H9 (cell line): ENCODE results near the gene KDM5B. TPM values are rescaled to one million over a fixed set of nuclear protein-coding genes. Genes with fewer than 3 reads are reported as not detected.
A peak's percentile ranks its signal among the peaks of the same experiment; 100 is the strongest.

Source experiments
- DNase-seq: peaks from one replicate; pipeline ENCODE4 v3.0.0-alpha.2; 2017
- H2AFZ ChIP-seq: one replicate; pipeline ENCODE4 v1.6.1; 2013; ENCODE audit warnings: mild to moderate bottlenecking, low read length, control low read depth, moderate library complexity
- H2AK5ac ChIP-seq: 2 replicates; pipeline ENCODE4 v1.6.1; 2013; ENCODE audit warnings: low read length, control low read depth, mixed read lengths; ENCODE audit not compliant: insufficient read length
- H2BK120ac ChIP-seq: one replicate; pipeline ENCODE4 v1.6.1; 2013; ENCODE audit warnings: low read depth, mild to moderate bottlenecking, low read length, control low read depth, inconsistent platforms; ENCODE audit not compliant: poor library complexity, severe bottlenecking
- H2BK12ac ChIP-seq: 2 replicates; pipeline ENCODE4 v1.6.1; 2013; ENCODE audit warnings: low read length, control low read depth, mixed read lengths, low read depth; ENCODE audit not compliant: insufficient read length
- H2BK15ac ChIP-seq: 2 replicates; pipeline ENCODE4 v1.6.1; 2013; ENCODE audit warnings: low read depth, low read length, control low read depth
- H2BK20ac ChIP-seq: one replicate; pipeline ENCODE4 v1.6.1; 2013; ENCODE audit warnings: low read depth, mild to moderate bottlenecking, low read length, control low read depth, inconsistent platforms; ENCODE audit not compliant: poor library complexity, severe bottlenecking
- H2BK5ac ChIP-seq: 2 replicates; pipeline ENCODE4 v1.6.1; 2013; ENCODE audit warnings: low read length, control low read depth, mixed read lengths; ENCODE audit not compliant: insufficient read length
- H3K14ac ChIP-seq: 2 replicates; pipeline ENCODE4 v1.6.1; 2013; ENCODE audit warnings: low read length, control low read depth; ENCODE audit not compliant: insufficient read depth
- H3K18ac ChIP-seq: 2 replicates; pipeline ENCODE4 v1.6.1; 2013; ENCODE audit warnings: low read depth, mild to moderate bottlenecking, mixed read lengths, low read length, control low read depth; ENCODE audit not compliant: insufficient read length
- H3K23ac ChIP-seq: 2 replicates; pipeline ENCODE4 v1.6.1; 2013; ENCODE audit warnings: low read length, control low read depth, mixed read lengths, low read depth; ENCODE audit not compliant: insufficient read length
- H3K23me2 ChIP-seq: 2 replicates; pipeline ENCODE4 v1.6.1; 2013; ENCODE audit warnings: low read depth, mild to moderate bottlenecking, mixed read lengths, low read length, control low read depth; ENCODE audit not compliant: insufficient read length, poor library complexity, severe bottlenecking
- H3K27ac ChIP-seq: 2 replicates; pipeline ENCODE4 v1.5.1; 2013; ENCODE audit warnings: low read length, control low read depth, mixed read lengths, low read depth; ENCODE audit not compliant: insufficient read length
- H3K27me3 ChIP-seq: 2 replicates; pipeline ENCODE4 v1.6.1; 2013; ENCODE audit warnings: low read length, control low read depth, inconsistent platforms; ENCODE audit not compliant: insufficient read depth
- H3K4ac ChIP-seq: 2 replicates; pipeline ENCODE4 v1.6.1; 2013; ENCODE audit warnings: low read depth, mild to moderate bottlenecking, control low read depth, inconsistent platforms, low read length, moderate library complexity
- H3K4me1 ChIP-seq: 2 replicates; pipeline ENCODE4 v1.6.1; 2013; ENCODE audit warnings: low read length, control low read depth, inconsistent platforms; ENCODE audit not compliant: insufficient read depth
- H3K4me2 ChIP-seq: 2 replicates; pipeline ENCODE4 v1.6.1; 2013; ENCODE audit warnings: low read length, control low read depth, mixed read lengths; ENCODE audit not compliant: insufficient read length, insufficient read depth
- H3K56ac ChIP-seq: 2 replicates; pipeline ENCODE4 v1.6.1; 2013; ENCODE audit warnings: low read depth, mild to moderate bottlenecking, mixed read lengths, low read length, control low read depth; ENCODE audit not compliant: insufficient read length
- H3K79me1 ChIP-seq: 2 replicates; pipeline ENCODE4 v1.6.1; 2013; ENCODE audit warnings: low read depth, mild to moderate bottlenecking, moderate library complexity, low read length, control low read depth, inconsistent platforms; ENCODE audit not compliant: insufficient read depth, poor library complexity, severe bottlenecking
- H3K79me2 ChIP-seq: 2 replicates; pipeline ENCODE4 v1.6.1; 2013; ENCODE audit warnings: low read length, control low read depth, inconsistent platforms; ENCODE audit not compliant: insufficient read depth
- H3K9ac ChIP-seq: 2 replicates; pipeline ENCODE4 v1.6.1; 2013; ENCODE audit warnings: low read length, control low read depth, mixed read lengths; ENCODE audit not compliant: insufficient read length; ENCODE audit errors: extremely low read depth
- H3K9me3 ChIP-seq: one replicate; pipeline ENCODE4 v1.6.1; 2013; ENCODE audit warnings: low read depth, low read length, inconsistent platforms; ENCODE audit not compliant: control insufficient read depth
- H3T11ph ChIP-seq: one replicate; pipeline ENCODE4 v1.6.1; 2013; ENCODE audit warnings: mild to moderate bottlenecking, low read length, control low read depth, inconsistent platforms
- H4K20me1 ChIP-seq: one replicate; pipeline ENCODE4 v1.6.1; 2013; ENCODE audit not compliant: control insufficient read depth, insufficient read length, insufficient read depth
- H4K5ac ChIP-seq: 2 replicates; pipeline ENCODE4 v1.6.1; 2013; ENCODE audit warnings: low read depth, mild to moderate bottlenecking, mixed read lengths, low read length, control low read depth; ENCODE audit not compliant: insufficient read length
- H4K8ac ChIP-seq: replicated peaks from 2 replicates; pipeline ENCODE4 v1.6.1; 2013; ENCODE audit warnings: low read length, control low read depth, mixed read lengths, low read depth; ENCODE audit not compliant: insufficient read length
- H4K91ac ChIP-seq: 2 replicates; pipeline ENCODE4 v1.6.1; 2013; ENCODE audit warnings: low read depth, mild to moderate bottlenecking, moderate library complexity, mixed read lengths, low read length, control low read depth; ENCODE audit not compliant: insufficient read length
- H3K27ac Mint-ChIP-seq, 3 experiments: 2 replicates in 2 of 3; 3 replicates in 1 of 3; pipeline ENCODE4 v1.8.0; 2020 to 2021; ENCODE audit warnings: mixed read lengths in 3 of 3, mild to moderate bottlenecking in 1 of 3, moderate library complexity in 1 of 3
- H3K27me3 Mint-ChIP-seq: 2 replicates; pipeline ENCODE4 v1.8.0; 2021; ENCODE audit warnings: low read depth, mild to moderate bottlenecking, moderate library complexity, mixed read lengths
- H3K36me3 Mint-ChIP-seq, 3 experiments: 2 replicates in 2 of 3; 3 replicates in 1 of 3; pipeline ENCODE4 v1.8.0; 2020 to 2021; ENCODE audit warnings: low read depth in 3 of 3, mixed read lengths in 3 of 3; ENCODE audit not compliant: insufficient read depth in 1 of 3
- H3K4me1 Mint-ChIP-seq, 2 experiments: 2 replicates each; pipeline ENCODE4 v1.8.0; 2020; ENCODE audit warnings: mixed read lengths in 2 of 2
- H3K4me3 Mint-ChIP-seq, 2 experiments: 2 replicates in 1 of 2; 3 replicates in 1 of 2; pipeline ENCODE4 v1.8.0; 2020 to 2021; ENCODE audit warnings: mild to moderate bottlenecking in 2 of 2, mixed read lengths in 2 of 2, moderate library complexity in 1 of 2
- H3K9me3 Mint-ChIP-seq, 2 experiments: 2 replicates in 1 of 2; 3 replicates in 1 of 2; pipeline ENCODE4 v1.8.0; 2020; ENCODE audit warnings: mild to moderate bottlenecking in 2 of 2, mixed read lengths in 2 of 2, moderate library complexity in 1 of 2
- WGBS: extraction: QIAGEN DNeasy Blood & Tissue Kit; methylation state at CpG from one replicate; pipeline ENCODE4 v1.1.7; 2013; ENCODE audit warnings: missing lambda C conversion rate, low lambda C conversion rate, mixed read lengths; ENCODE audit not compliant: insufficient read length; ENCODE audit errors: extremely low coverage; 5-methylcytosine and 5-hydroxymethylcytosine counted together
- total RNA-seq: library from RNA; stranded (reverse); gene quantifications from 2 replicates; pipeline ENCODE4 v1.2.1, GENCODE V29; 2021
- TF ChIP-seq, protein P1 (sequence below): fragments of 200-600 bp; sonication (generic); conservative IDR thresholded peaks from 3 replicates; pipeline ENCODE4 v1.8.0; 2021; ENCODE audit warnings: antibody characterized with exemption, mild to moderate bottlenecking

KDM5B gene
- total RNA-seq, 1 experiment from 2014 or later: 210 TPM

DNA sequence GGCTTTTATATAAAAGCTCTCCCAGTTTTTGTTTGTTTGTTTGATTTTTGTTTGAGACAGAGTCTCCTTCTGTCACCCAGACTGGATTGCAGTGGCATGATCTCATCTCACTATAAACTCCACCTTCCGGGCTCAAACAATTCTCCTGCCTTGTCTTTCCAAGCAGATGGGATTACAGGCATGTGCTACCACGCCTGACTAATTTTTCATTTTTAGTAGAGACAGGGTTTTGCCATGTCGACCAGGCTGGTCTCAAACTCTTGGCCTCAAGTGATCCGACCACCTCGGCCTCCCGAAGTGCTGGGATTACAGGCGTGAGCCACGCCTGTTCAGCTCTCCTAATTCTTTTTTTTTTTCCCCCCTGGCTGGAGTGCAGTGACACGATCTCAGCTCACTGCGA lies 6.9 kb upstream of the KDM5B start:
- peaks cover 14% of the 10 kb centered on the region for H3K27me3 Mint-ChIP-seq
- Histone ChIP-seq H3K27ac (no peak overlapping the region), H3K4me2 (no peak overlapping the region), H4K20me1 (no peaks in the 10 kb centered on the region), H3K14ac (no peak overlapping the region), H4K91ac (no peak overlapping the region), H3K9me3 (no peaks in the 10 kb centered on the region), H3K27me3 (no peaks in the 10 kb centered on the region), H4K5ac (no peak overlapping the region), H2AFZ (no peak overlapping the region), H3K4ac (no peak overlapping the region), H2BK20ac (no peak overlapping the region), H3K23ac (no peak overlapping the region), H2BK12ac (no peak overlapping the region), H3K56ac (no peak overlapping the region), H4K8ac (no peak overlapping the region), H3T11ph (no peak overlapping the region), H2AK5ac (no peak overlapping the region), H3K18ac (no peak overlapping the region), H3K79me1 (no peaks in the 10 kb centered on the region), H3K9ac (no peak overlapping the region), H2BK15ac (no peak overlapping the region), H2BK120ac (no peak overlapping the region), H3K79me2 (no peaks in the 10 kb centered on the region), H3K23me2 (peaks cover 18% of the 10 kb centered on the region), H3K4me1 (peaks cover 12% of the 10 kb centered on the region; the same call in 1 of the 2 replicates), H2BK5ac (no peak overlapping the region)
- peaks cover 0 to 2% (median 0%) of the 10 kb centered on the region in 3 experiments; a peak in 1 of 7 replicates for H3K36me3 Mint-ChIP-seq
- DNase-seq: no peak
- H3K9me3 Mint-ChIP-seq: no peaks in the 10 kb centered on the region
- H3K4me1 Mint-ChIP-seq: peaks cover 22 to 24% of the 10 kb centered on the region in 2 experiments
- TF ChIP-seq, protein P1, sequence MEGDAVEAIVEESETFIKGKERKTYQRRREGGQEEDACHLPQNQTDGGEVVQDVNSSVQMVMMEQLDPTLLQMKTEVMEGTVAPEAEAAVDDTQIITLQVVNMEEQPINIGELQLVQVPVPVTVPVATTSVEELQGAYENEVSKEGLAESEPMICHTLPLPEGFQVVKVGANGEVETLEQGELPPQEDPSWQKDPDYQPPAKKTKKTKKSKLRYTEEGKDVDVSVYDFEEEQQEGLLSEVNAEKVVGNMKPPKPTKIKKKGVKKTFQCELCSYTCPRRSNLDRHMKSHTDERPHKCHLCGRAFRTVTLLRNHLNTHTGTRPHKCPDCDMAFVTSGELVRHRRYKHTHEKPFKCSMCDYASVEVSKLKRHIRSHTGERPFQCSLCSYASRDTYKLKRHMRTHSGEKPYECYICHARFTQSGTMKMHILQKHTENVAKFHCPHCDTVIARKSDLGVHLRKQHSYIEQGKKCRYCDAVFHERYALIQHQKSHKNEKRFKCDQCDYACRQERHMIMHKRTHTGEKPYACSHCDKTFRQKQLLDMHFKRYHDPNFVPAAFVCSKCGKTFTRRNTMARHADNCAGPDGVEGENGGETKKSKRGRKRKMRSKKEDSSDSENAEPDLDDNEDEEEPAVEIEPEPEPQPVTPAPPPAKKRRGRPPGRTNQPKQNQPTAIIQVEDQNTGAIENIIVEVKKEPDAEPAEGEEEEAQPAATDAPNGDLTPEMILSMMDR: no peak
- no CpG with 5 or more reads among the region's 10 CpGs for WGBS
- no peak overlapping the region; a peak in 1 of 5 replicates for H3K4me3 Mint-ChIP-seq
- H3K27ac Mint-ChIP-seq: peak overlapping the region in 1 of 3 experiments; percentile 21; a peak in 2 of 7 replicates
